GM21786 (cell line): ENCODE data around the gene RERE.

Source experiments
- ATAC-seq: cut with Tn5 transposase; IDR thresholded peaks from one replicate; pipeline ENCODE4 v1.9.1; 2021; ENCODE audit not compliant: unreplicated experiment

The RERE gene

GRCh38 chr1:8343464-8344001 is 473.9 kb downstream of the RERE start:
- ATAC-seq, result no peak

GRCh38 chr1:8343044-8343443 is 474.4 kb downstream of the RERE start:
- no peak for ATAC-seq

GRCh38 chr1:8342325-8342724 is 475.1 kb downstream of the RERE start:
- no peak for ATAC-seq

- no peak for ATAC-seq
Observed at GRCh38 chr1:8340448-8340847, 477.0 kb downstream of the RERE start.

- no peak for ATAC-seq
Observed at GRCh38 chr1:8339203-8339600, 478.2 kb downstream of the RERE start.

GRCh38 chr1:8338526-8339202 is 478.8 kb downstream of the RERE start:
- ATAC-seq, result no peak

- no peak for ATAC-seq
Observed at GRCh38 chr1:8337776-8338525, 479.5 kb downstream of the RERE start.

GRCh38 chr1:8335246-8335645 is 482.2 kb downstream of the RERE start:
- no peak for ATAC-seq

GRCh38 chr1:8334106-8334851 is 483.2 kb downstream of the RERE start:
- no peak for ATAC-seq

GRCh38 chr1:8333246-8333987 is 484.0 kb downstream of the RERE start:
- ATAC-seq, result no peak

- no peak for ATAC-seq
Observed at GRCh38 chr1:8332806-8333205, 484.6 kb downstream of the RERE start.

- ATAC-seq, result no peak
Observed at GRCh38 chr1:8330271-8331125, 486.9 kb downstream of the RERE start.

GRCh38 chr1:8329858-8330257 is 487.6 kb downstream of the RERE start:
- no peak for ATAC-seq

- ATAC-seq, result no peak
Observed at GRCh38 chr1:8329439-8329838, 488.0 kb downstream of the RERE start.

GRCh38 chr1:8328271-8328670 is 489.2 kb downstream of the RERE start:
- no peak for ATAC-seq

GRCh38 chr1:8326265-8326664 is 491.2 kb downstream of the RERE start:
- ATAC-seq, result no peak

GRCh38 chr1:8325771-8326170 is 491.7 kb downstream of the RERE start:
- no peak for ATAC-seq

- ATAC-seq, result no peak
Observed at GRCh38 chr1:8324176-8324810, 493.1 kb downstream of the RERE start.

GRCh38 chr1:8323706-8324105 is 493.7 kb downstream of the RERE start:
- no peak for ATAC-seq

GRCh38 chr1:8321612-8322011 is 495.8 kb downstream of the RERE start:
- no peak for ATAC-seq
